GM12874 (cell line): Measurements from ENCODE around the gene NPHP1.

Experiments
- TF ChIP-seq, protein P1 (sequence below): IDR thresholded peaks from 2 replicates; pipeline ENCODE4 v1.5.1; 2011; ENCODE audit warnings: low read depth, mild to moderate bottlenecking, control low read depth, low read length, moderate library complexity; ENCODE audit not compliant: insufficient read depth

NPHP1 gene

DNA sequence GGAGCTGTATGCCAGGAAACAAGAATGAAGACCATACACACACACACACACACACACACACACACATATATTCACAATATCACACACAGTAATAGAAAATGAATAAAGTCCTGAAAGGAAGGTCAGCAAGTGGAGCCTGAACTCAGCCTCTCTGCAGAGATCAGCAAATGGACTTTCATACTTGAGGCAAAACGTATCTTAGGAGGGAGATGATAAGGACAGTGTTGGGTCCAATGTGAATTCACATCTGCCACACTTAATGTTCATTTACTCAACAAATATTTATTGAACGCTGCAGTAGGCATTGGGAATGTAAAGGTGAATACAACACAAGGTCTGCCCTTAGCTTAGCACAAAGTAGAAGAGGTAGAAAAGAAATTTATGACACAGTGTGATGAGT lies 10.3 kb upstream of the NPHP1 start:
- TF ChIP-seq, protein P1, sequence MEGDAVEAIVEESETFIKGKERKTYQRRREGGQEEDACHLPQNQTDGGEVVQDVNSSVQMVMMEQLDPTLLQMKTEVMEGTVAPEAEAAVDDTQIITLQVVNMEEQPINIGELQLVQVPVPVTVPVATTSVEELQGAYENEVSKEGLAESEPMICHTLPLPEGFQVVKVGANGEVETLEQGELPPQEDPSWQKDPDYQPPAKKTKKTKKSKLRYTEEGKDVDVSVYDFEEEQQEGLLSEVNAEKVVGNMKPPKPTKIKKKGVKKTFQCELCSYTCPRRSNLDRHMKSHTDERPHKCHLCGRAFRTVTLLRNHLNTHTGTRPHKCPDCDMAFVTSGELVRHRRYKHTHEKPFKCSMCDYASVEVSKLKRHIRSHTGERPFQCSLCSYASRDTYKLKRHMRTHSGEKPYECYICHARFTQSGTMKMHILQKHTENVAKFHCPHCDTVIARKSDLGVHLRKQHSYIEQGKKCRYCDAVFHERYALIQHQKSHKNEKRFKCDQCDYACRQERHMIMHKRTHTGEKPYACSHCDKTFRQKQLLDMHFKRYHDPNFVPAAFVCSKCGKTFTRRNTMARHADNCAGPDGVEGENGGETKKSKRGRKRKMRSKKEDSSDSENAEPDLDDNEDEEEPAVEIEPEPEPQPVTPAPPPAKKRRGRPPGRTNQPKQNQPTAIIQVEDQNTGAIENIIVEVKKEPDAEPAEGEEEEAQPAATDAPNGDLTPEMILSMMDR: no peak

DNA sequence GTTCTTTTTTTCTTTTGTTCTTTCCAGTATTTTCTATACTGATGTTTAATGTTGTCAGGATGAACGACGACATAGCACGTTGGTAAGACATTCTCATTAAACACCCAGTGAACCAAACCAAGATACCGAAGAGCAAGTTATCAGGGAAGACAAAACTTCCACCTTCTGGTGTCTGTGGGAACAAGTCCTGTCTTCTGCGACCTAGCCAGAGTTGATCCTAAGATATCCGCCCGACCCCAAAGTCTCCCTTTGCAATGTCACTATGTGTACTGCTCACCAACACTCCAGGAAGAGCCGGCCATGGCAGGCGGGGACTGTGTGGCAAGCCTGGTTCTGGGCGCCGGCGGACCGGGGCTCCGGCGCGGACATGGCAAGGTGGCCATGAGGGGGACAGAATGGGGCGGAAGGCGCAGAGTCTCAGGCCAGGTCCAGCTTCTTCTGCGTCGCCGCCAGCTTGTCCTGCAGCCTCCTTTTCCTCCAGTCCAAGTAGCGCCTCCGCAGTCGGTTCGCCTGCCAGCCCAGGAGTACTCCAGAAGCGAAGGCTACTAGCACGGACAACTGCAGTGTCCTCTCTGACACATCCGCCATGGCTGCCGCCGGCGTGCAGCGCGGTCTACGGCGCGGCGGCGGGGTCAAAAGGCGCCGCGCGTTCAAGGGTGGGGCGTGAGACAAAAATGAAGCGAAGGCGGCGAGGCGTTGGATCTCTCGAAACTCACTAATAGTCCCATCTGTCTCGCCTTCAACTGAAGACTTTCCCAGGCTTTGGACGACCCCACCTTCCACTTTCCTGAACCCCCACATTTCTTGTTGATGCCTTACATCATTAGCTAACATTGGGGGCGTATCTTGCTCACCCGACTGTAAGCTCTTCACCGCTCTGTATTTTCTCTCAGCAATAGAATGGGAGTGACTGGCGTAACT lies 7.4 kb upstream of the NPHP1 start, which contains the start of gene MTLN:
TSS of gene MTLN (minus strand) at position 610 of the 921 bp plus-strand sequence. CDS start at position 588, 22 bp downstream.
- TF ChIP-seq, protein P1: no peak

DNA sequence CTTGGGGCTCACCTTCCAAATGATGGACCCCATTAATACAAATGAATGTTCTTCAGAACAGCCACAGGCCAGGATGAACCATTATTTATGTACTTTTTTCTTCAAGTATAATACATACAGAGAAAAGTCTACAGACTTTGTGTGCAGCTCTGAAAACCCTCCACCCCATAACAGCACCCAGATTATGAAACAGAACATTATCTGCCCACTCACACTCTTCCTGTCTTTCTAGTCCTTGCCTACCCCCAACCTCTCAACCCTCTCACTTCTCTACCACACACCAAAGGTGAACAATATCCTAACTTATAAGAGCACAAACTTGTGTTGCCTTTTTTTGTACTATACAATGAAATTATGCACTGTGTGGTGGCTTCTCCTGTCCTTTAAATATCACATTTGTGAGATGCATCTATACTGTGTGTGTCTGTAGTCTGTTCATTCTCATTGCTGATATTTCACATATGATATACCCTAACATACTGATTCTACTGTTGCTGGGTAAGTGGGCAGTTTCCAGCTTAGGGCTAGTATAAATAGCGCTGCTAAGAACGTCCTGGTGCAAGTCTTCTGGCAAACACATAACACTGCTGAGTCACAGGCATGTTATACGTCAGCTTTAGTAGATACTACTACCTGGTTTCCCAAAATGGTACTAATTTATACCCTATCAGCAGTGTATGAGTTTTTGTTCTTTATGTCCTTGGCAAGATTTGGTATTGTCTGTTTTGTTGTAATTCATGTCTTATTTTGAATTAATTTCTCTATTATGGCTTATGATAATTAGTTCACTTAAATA lies 1.0 kb upstream of the NPHP1 start:
- TF ChIP-seq, protein P1: no peak

DNA sequence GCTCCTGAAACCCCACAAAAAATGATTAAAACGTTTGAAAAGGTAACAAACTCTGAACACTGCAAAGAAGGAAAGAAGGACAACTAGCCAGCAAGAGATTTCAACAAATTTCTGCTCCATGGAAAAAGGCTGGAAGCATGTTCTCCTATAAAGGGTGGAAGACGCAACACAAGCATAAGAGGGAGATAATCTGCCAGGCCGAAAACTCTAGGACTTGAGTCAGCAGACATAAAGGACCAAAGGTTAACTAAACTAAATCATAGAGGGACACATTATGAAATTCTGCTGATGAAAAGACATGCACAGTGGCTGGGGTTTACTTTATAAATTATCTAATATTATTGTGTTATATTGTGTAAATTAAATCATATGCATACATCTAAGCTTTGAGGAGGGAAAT lies 6.8 kb downstream of the NPHP1 start:
- TF ChIP-seq, protein P1: no peak

DNA sequence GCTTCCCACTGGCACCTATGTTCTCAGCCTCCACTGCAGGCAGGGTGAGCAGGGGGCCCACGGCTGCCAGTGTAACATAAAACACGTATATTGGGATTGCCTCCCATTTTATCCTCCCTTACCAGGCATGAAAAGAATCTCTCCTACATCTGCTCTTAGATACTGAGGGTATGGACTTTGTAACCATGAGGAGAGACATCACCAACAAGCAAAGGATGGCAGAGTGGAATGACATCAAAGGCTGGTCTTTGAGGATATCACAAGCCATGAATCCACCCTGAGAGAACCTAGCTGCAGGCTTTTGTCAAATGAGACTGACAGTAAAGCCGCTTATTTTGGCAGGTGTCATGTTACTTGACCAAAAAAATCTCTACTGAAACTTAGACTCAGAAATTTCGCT lies 7.4 kb downstream of the NPHP1 start:
- TF ChIP-seq, protein P1: no peak

DNA sequence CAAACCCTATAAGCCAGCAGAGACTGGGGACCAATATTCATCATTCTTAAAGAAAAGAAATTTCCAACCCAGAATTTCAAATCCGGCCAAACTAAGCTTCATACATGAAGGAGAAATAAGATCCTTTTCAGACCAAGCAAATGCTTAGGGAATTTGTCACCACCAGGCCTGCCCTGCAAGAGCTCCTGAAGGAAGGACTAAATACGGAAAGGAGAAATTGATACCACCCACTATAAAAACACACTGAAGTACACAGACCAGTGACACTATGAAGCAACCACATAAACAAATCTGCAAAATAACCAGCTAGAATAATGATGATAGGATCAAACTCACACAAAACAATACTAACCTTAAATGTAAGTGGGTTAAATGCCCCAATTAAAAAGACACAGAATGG lies 22.4 kb downstream of the NPHP1 start:
- TF ChIP-seq, protein P1: no peak

DNA sequence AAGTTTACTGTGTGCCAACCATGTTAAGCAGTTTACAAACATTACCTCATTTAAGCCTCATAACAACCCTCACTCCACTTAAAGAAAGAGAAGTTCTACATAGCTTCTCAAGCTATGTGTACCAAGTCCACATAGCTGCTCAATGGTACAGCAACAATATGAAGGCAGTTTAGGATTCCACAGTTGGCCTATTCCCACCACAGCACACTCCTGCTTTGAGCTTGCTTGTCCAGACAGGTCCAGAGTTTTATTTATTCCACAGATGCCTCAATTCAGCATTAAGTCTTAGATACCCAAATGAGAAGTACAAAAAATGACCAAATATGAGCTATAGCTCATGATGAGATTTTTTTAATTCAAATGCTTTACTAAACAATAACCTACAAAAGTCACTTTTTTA lies 24.8 kb downstream of the NPHP1 start:
- TF ChIP-seq, protein P1: no peak
